GM13976 (cell line): Measurements from ENCODE around the gene JPH3.
"Not testable (repeated sequence)": the region's sequence is repeated elsewhere in the genome, so short reads cannot be mapped to it uniquely, and the experiment has no call there.

ENCODE experiments used
- DNase-seq: peaks from one replicate; pipeline ENCODE4 v3.0.0; 2012; ENCODE audit warnings: low spot score
- CTCF ChIP-seq: IDR thresholded peaks from 2 replicates; pipeline ENCODE4 v1.5.1; 2012; ENCODE audit warnings: borderline replicate concordance, mild to moderate bottlenecking; ENCODE audit not compliant: insufficient read depth; ENCODE audit errors: extremely low read depth, missing control alignments, control extremely low read depth
- in situ Hi-C: fragments of 300-500 bp; cut with MboI; formaldehyde crosslinking; loops from one replicate; pipeline ENCODE4 v1.12.0; 2022; ENCODE audit warnings: low sequenced_read_pairs, mixed read lengths, inconsistent platforms; ENCODE audit not compliant: unreplicated experiment

The JPH3 gene

GRCh38 chr16:87715231-87715630 is 112.9 kb downstream of the JPH3 start:
- in situ Hi-C loops, result no loop called here
- DNase-seq, result no peak
- TF ChIP-seq CTCF, result no peak

GRCh38 chr16:87715658-87716057 is 113.3 kb downstream of the JPH3 start:
- no peak for DNase-seq
- in situ Hi-C loops, result no loop called here
- no peak for TF ChIP-seq CTCF

- in situ Hi-C loops, DNase-seq: not testable (repeated sequence)
Observed at GRCh38 chr16:87718831-87719230, 116.5 kb downstream of the JPH3 start.

- TF ChIP-seq CTCF, result no peak
- DNase-seq, result no peak
- in situ Hi-C loops, result no loop called here
Observed at GRCh38 chr16:87720446-87720845, 118.1 kb downstream of the JPH3 start.

GRCh38 chr16:87721622-87722585 is 119.6 kb downstream of the JPH3 start:
- TF ChIP-seq CTCF, result no peak
- in situ Hi-C loops, result no loop called here
- DNase-seq, result no peak

GRCh38 chr16:87722590-87723225 is 120.4 kb downstream of the JPH3 start:
- in situ Hi-C loops, result no loop called here
- DNase-seq, result no peak
- no peak for TF ChIP-seq CTCF

GRCh38 chr16:87723226-87723623 is 120.9 kb downstream of the JPH3 start:
- no peak for TF ChIP-seq CTCF
- in situ Hi-C loops, result no loop called here
- peak; percentile 74 for DNase-seq
